Esophagus muscularis mucosa (tissue), 4 donors: ENCODE results near the gene ABCD2. TPM values are rescaled to one million over a fixed set of nuclear protein-coding genes. Genes with fewer than 3 reads are reported as not detected.
"Not testable (repeated sequence)": the region's sequence is repeated elsewhere in the genome, so short reads cannot be mapped to it uniquely, and the experiment has no call there.

ENCODE experiments used
- DNase-seq: peaks from one replicate; pipeline ENCODE4 v3.0.0-alpha.2; 2017; ENCODE audit errors: extremely low spot score
- H3K27ac ChIP-seq, 4 donors: fragments of 200-600 bp; sonication (generic); replicated peaks in 1 of 4; 1 replicate in 3 of 4; 2 replicates in 1 of 4; pipeline ENCODE4 v1.5.1; 2016 to 2019; ENCODE audit warnings: mild to moderate bottlenecking in 1 of 4
- H3K27me3 ChIP-seq, 4 donors: fragments of 200-600 bp; sonication (generic); one replicate each; pipeline versions ENCODE4 v1.5.1 to v1.6.0; 2016 to 2019
- H3K36me3 ChIP-seq, 4 donors: fragments of 200-600 bp; sonication (generic); one replicate each; pipeline ENCODE4 v1.5.1; 2016 to 2019
- H3K4me1 ChIP-seq, 4 donors: fragments of 200-600 bp; sonication (generic); one replicate each; pipeline ENCODE4 v1.5.1; 2016 to 2019
- H3K4me3 ChIP-seq, 4 donors: fragments of 200-600 bp; sonication (generic); 1 replicate in 2 of 4; 2 replicates in 2 of 4; pipeline ENCODE4 v1.5.1; 2016 to 2019; ENCODE audit warnings: mild to moderate bottlenecking in 4 of 4, moderate library complexity in 1 of 4
- H3K9me3 ChIP-seq, 4 donors: fragments of 200-600 bp; sonication (generic); 1 replicate in 3 of 4; 2 replicates in 1 of 4; pipeline ENCODE4 v1.5.1; 2016 to 2019
- EP300 ChIP-seq: sonication (generic); formaldehyde crosslinking; IDR thresholded peaks from one replicate; pipeline ENCODE4 v1.6.1; 2017; ENCODE audit warnings: antibody characterized with exemption
- POLR2A ChIP-seq: fragments of 450-650 bp; IDR thresholded peaks from one replicate; pipeline ENCODE4 v1.6.1; 2017; ENCODE audit warnings: antibody characterized with exemption, moderate library complexity, mild to moderate bottlenecking, low read depth
- POLR2AphosphoS5 ChIP-seq, 2 donors: sonication (generic); formaldehyde crosslinking; IDR thresholded peaks; one replicate each; pipeline ENCODE4 v1.6.1; 2017; ENCODE audit warnings: antibody characterized with exemption in 2 of 2
- WGBS: methylation state at CpG from one replicate; pipeline ENCODE4 v1.1.5; 2018; 5-methylcytosine and 5-hydroxymethylcytosine counted together
- intact Hi-C: fragments of 100-400 bp; cut with DNase I; formaldehyde crosslinking; loops from one replicate; pipeline ENCODE4 v1.15.1; 2023
- total RNA-seq, 4 donors: library from RNA; depleted of rRNA; stranded (reverse); fragments of >200 nt; gene quantifications; one replicate each; pipeline versions ENCODE4 v1.1.0 to v1.2.1, GENCODE V29; 2016
- TF ChIP-seq, protein P1 (sequence below), 3 experiments: fragments of 200-600 bp in 2 of 3; fragments of 450-650 bp in 1 of 3; sonication (generic) in 2 of 3; IDR thresholded peaks; one replicate each; pipeline ENCODE4 v1.5.1; 2017 to 2019; ENCODE audit warnings: antibody characterized with exemption in 3 of 3, mild to moderate bottlenecking in 2 of 3, moderate library complexity in 1 of 3

Gene ABCD2
- total RNA-seq, 4 donors from 2014 or later = 0.39 to 1.8 (median 0.97) TPM

- Histone ChIP-seq H3K9me3 (no peaks in the 10 kb centered on the region), H3K4me3 (no peak overlapping the region), H3K36me3 (no peaks in the 10 kb centered on the region), H3K4me1 (no peaks in the 10 kb centered on the region), H3K27ac (no peak overlapping the region), H3K27me3 (no peaks in the 10 kb centered on the region)
- intact Hi-C loops = no loop called here
- TF ChIP-seq POLR2AphosphoS5 (IDR thresholded peaks at IDR 0.05) (no peak), EP300 (no peak), POLR2A (no peak)
- TF ChIP-seq, protein P1, sequence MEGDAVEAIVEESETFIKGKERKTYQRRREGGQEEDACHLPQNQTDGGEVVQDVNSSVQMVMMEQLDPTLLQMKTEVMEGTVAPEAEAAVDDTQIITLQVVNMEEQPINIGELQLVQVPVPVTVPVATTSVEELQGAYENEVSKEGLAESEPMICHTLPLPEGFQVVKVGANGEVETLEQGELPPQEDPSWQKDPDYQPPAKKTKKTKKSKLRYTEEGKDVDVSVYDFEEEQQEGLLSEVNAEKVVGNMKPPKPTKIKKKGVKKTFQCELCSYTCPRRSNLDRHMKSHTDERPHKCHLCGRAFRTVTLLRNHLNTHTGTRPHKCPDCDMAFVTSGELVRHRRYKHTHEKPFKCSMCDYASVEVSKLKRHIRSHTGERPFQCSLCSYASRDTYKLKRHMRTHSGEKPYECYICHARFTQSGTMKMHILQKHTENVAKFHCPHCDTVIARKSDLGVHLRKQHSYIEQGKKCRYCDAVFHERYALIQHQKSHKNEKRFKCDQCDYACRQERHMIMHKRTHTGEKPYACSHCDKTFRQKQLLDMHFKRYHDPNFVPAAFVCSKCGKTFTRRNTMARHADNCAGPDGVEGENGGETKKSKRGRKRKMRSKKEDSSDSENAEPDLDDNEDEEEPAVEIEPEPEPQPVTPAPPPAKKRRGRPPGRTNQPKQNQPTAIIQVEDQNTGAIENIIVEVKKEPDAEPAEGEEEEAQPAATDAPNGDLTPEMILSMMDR (IDR thresholded peaks at IDR 0.05) = no peak
- no peak for DNase-seq
Observed at GRCh38 chr12:39603065-39603464, 16.5 kb downstream of the ABCD2 start.

- H3K4me1 ChIP-seq, H3K27me3 ChIP-seq, intact Hi-C loops, H3K9me3 ChIP-seq, H3K4me3 ChIP-seq, DNase-seq, H3K27ac ChIP-seq, H3K36me3 ChIP-seq: not testable (repeated sequence)
- 94% methylated on average over 3 of the region's 3 CpGs for WGBS
Observed at GRCh38 chr12:39601951-39602350, 17.7 kb downstream of the ABCD2 start.

- Histone ChIP-seq H3K9me3 (no peaks in the 10 kb centered on the region), H3K36me3 (no peaks in the 10 kb centered on the region), H3K27ac (no peak overlapping the region), H3K27me3 (no peaks in the 10 kb centered on the region), H3K4me3 (no peak overlapping the region), H3K4me1 (no peaks in the 10 kb centered on the region)
- 77% methylated on average over 2 of the region's 2 CpGs for WGBS
- intact Hi-C loops = no loop called here
- TF ChIP-seq, protein P1 (IDR thresholded peaks at IDR 0.05) = no peak
- no peak for TF ChIP-seq POLR2A
- TF ChIP-seq POLR2AphosphoS5 (IDR thresholded peaks at IDR 0.05) = no peak
- DNase-seq = no peak
Observed at GRCh38 chr12:39595928-39596327, 23.7 kb downstream of the ABCD2 start.

DNA sequence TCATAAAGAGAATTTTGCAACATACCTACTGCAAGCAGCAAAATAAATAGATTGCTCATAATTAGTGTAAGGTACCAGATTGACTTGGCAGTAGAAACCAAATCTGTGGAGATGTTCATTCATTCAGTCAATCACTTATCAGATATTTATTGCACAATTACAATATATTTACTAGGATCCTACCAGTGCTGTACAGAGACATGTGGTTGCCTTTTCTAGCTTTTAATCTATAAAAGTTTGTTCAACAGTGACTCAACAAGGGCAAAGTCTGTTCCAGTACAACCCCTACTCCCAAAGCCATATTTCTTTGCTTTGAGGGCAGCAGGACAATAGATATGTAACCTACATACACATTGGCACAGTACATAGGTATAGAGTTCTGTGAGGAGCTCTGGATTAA is 27.3 kb downstream of the ABCD2 start:
- no peaks in the 10 kb centered on the region for H3K9me3 ChIP-seq
- H3K4me3 ChIP-seq = no peak overlapping the region
- H3K27me3 ChIP-seq = no peaks in the 10 kb centered on the region
- no peak for DNase-seq
- TF ChIP-seq POLR2A = no peak
- no peak for TF ChIP-seq EP300
- no peak for TF ChIP-seq POLR2AphosphoS5 (IDR thresholded peaks at IDR 0.05)
- TF ChIP-seq, protein P1 (IDR thresholded peaks at IDR 0.05) = no peak
- no peak overlapping the region for H3K27ac ChIP-seq
- intact Hi-C loops = no loop called here
- no peaks in the 10 kb centered on the region for H3K4me1 ChIP-seq
- H3K36me3 ChIP-seq = no peaks in the 10 kb centered on the region

DNA sequence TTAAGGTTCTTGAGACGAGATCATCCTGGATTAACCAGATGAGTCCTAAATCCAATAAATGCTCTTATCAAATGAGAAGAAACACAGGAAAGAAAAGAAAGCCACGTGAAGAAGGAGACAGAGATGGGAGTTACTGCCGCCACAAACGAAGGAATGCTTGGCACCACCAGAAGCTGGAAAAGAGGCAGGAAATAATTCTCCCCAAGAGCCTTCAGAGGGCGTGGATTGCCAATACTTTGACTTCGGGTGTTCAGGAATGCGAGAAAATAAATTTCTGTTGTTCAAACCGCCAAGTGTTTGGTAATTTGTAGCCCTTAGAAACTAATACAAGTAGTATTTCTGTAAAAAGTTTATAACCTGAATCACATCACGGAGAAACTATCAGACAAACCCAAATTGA is 31.3 kb downstream of the ABCD2 start:
- WGBS = 80% methylated on average over 9 of the region's 9 CpGs
- Histone ChIP-seq H3K27me3 (no peaks in the 10 kb centered on the region), H3K4me3 (no peak overlapping the region), H3K27ac (no peak overlapping the region), H3K4me1 (no peaks in the 10 kb centered on the region), H3K36me3 (peaks cover 0 to 5% (median 0%) of the 10 kb centered on the region in 4 donors), H3K9me3 (no peaks in the 10 kb centered on the region)
- no peak for TF ChIP-seq POLR2AphosphoS5 (IDR thresholded peaks at IDR 0.05)
- TF ChIP-seq POLR2A = no peak
- TF ChIP-seq, protein P1 (IDR thresholded peaks at IDR 0.05) = no peak
- DNase-seq = no peak
- intact Hi-C loops = loop anchor here (10.0 kb wide), 1 partner anchor 96 kb away; no protein-coding TSS in a partner anchor
